Endothelial cell of umbilical vein (primary cell): Measurements from ENCODE around the gene FAM222A. TPM values are rescaled to one million over a fixed set of nuclear protein-coding genes. Genes with fewer than 3 reads are reported as not detected.

ENCODE experiments used
- BruUV-seq: library from RNA; stranded (reverse); fragments of 400-500 nt; replicated peaks from 2 replicates; lab custom pipeline; 2021; lab: Mats Ljungman, UMichigan
- CTCF ChIA-PET: fragments of 300-600, 350-600 bp; sonication (Branson Sonifier 250); formaldehyde crosslinking; loops from one replicate; lab custom pipeline; 2021; ENCODE audit warnings: antibody characterized with exemption, inconsistent platforms; lab: Charles Lee
- POLR2A ChIA-PET: fragments of 300-600, 350-600 bp; sonication (Branson Sonifier 250); formaldehyde crosslinking; loops from one replicate; lab custom pipeline; 2021; ENCODE audit warnings: antibody characterized with exemption, inconsistent platforms; lab: Charles Lee
- DNase-seq: peaks from one replicate; pipeline ENCODE4 v3.0.0-alpha.2; 2011; ENCODE audit warnings: low read depth, low spot score
- FAIRE-seq: peaks from 2 replicates; lab custom pipeline; 2011; peaks lifted over from hg19 to GRCh38; lab: Jason Lieb, UNC
- H2AFZ ChIP-seq: 2 replicates; pipeline ENCODE4 v1.6.0; 2012; ENCODE audit warnings: low read depth, low read length, control low read depth, inconsistent platforms
- H3K27ac ChIP-seq: 2 replicates; pipeline ENCODE4 v1.5.1; 2011; ENCODE audit warnings: low read depth, mild to moderate bottlenecking, control low read depth, low read length, moderate library complexity; ENCODE audit not compliant: insufficient read depth
- H3K27me3 ChIP-seq, 2 experiments: 2 replicates each; pipeline versions ENCODE4 v1.6.0 to v1.6.1; 2011; ENCODE audit warnings: low read length in 2 of 2, mixed read lengths in 1 of 2; ENCODE audit not compliant: control insufficient read depth in 2 of 2, insufficient read depth in 2 of 2
- H3K36me3 ChIP-seq, 2 experiments: 2 replicates in 1 of 2; 3 replicates in 1 of 2; pipeline ENCODE4 v1.5.1; 2011; ENCODE audit warnings: low read length in 2 of 2, mild to moderate bottlenecking in 1 of 2, moderate library complexity in 1 of 2; ENCODE audit not compliant: control insufficient read depth in 2 of 2, insufficient read depth in 2 of 2; ENCODE audit errors: extremely low read depth in 1 of 2
- H3K4me1 ChIP-seq: 3 replicates; pipeline ENCODE4 v1.5.1; 2011; ENCODE audit warnings: mild to moderate bottlenecking, low read length; ENCODE audit not compliant: control insufficient read depth, insufficient read depth; ENCODE audit errors: extremely low read depth
- H3K4me2 ChIP-seq: 2 replicates; pipeline ENCODE4 v1.6.1; 2011; ENCODE audit warnings: low read length, control low read depth, mixed read lengths; ENCODE audit not compliant: insufficient read depth
- H3K4me3 ChIP-seq, 3 experiments: fragments of 200-600 bp in 1 of 3; sonication (generic), shearing (Covaris generic) in 1 of 3; replicated peaks in 1 of 3; 2 replicates each; pipeline ENCODE4 v1.5.1; 2011 to 2016; ENCODE audit warnings: control low read depth in 3 of 3, low read length in 3 of 3, mild to moderate bottlenecking in 2 of 3, inconsistent platforms in 1 of 3, low read depth in 1 of 3, moderate library complexity in 1 of 3; ENCODE audit not compliant: insufficient read depth in 1 of 3
- H3K79me2 ChIP-seq: 2 replicates; pipeline ENCODE4 v1.6.0; 2012; ENCODE audit warnings: low read length, inconsistent platforms; ENCODE audit not compliant: control insufficient read depth, insufficient read depth
- H3K9ac ChIP-seq: replicated peaks from 2 replicates; pipeline ENCODE3; 2011; ENCODE audit warnings: low read length, control low read depth; ENCODE audit not compliant: insufficient read depth; ENCODE audit errors: extremely low read depth
- H3K9me1 ChIP-seq: replicated peaks from 3 replicates; pipeline ENCODE4 v1.6.0; 2011; ENCODE audit warnings: mild to moderate bottlenecking, low read length; ENCODE audit not compliant: control insufficient read depth, insufficient read depth; ENCODE audit errors: extremely low read depth
- H3K9me3 ChIP-seq: replicated peaks from 2 replicates; pipeline ENCODE4 v1.5.1; 2012; ENCODE audit warnings: low read length, inconsistent platforms; ENCODE audit not compliant: control insufficient read depth, insufficient read depth
- H4K20me1 ChIP-seq: replicated peaks from 2 replicates; pipeline ENCODE3; 2011; ENCODE audit warnings: mild to moderate bottlenecking, low read length; ENCODE audit not compliant: control insufficient read depth, insufficient read depth; ENCODE audit errors: extremely low read depth
- CTCF ChIP-seq, 2 donors: IDR thresholded peaks; 1 replicate in 1 of 2; 2 replicates in 1 of 2; pipeline ENCODE4 v1.5.1; 2011; ENCODE audit warnings: low read length in 2 of 2, mild to moderate bottlenecking in 2 of 2, moderate library complexity in 2 of 2, control low read depth in 1 of 2, inconsistent platforms in 1 of 2, low read depth in 1 of 2; ENCODE audit not compliant: insufficient read depth in 1 of 2; ENCODE audit errors: extremely low read depth in 1 of 2
- EZH2 ChIP-seq: IDR thresholded peaks from 2 replicates; pipeline ENCODE4 v1.6.1; 2012; ENCODE audit warnings: borderline replicate concordance, low read depth, mild to moderate bottlenecking, moderate library complexity, low read length, inconsistent platforms; ENCODE audit not compliant: severe bottlenecking
- FOS ChIP-seq: IDR thresholded peaks from 2 replicates; pipeline ENCODE4 v1.6.1; 2011; ENCODE audit warnings: mild to moderate bottlenecking, low read length, moderate library complexity, borderline replicate concordance; ENCODE audit not compliant: insufficient read depth
- GATA2 ChIP-seq: IDR thresholded peaks from 2 replicates; pipeline ENCODE4 v1.7.0; 2011; ENCODE audit warnings: low read depth, mild to moderate bottlenecking, moderate library complexity, mixed read lengths, low read length; ENCODE audit not compliant: insufficient read length, insufficient read depth
- JUN ChIP-seq: IDR thresholded peaks from 2 replicates; pipeline ENCODE4 v1.6.1; 2011; ENCODE audit warnings: borderline replicate concordance, low read depth; ENCODE audit not compliant: insufficient read length, insufficient read depth
- MAX ChIP-seq: IDR thresholded peaks from 2 replicates; pipeline ENCODE4 v1.6.1; 2011; ENCODE audit not compliant: insufficient read depth, insufficient read length
- MYC ChIP-seq: IDR thresholded peaks from one replicate; pipeline ENCODE4 v1.6.1; 2011; ENCODE audit warnings: mild to moderate bottlenecking, low read depth, low read length
- POLR2A ChIP-seq: IDR thresholded peaks from 2 replicates; pipeline ENCODE4 v1.6.1; 2012; ENCODE audit warnings: low read depth, mild to moderate bottlenecking, control low read depth, low read length
- POLR2AphosphoS5 ChIP-seq: IDR thresholded peaks from 2 replicates; pipeline ENCODE4 v1.6.1; 2012; ENCODE audit warnings: low read depth, mild to moderate bottlenecking, control low read depth, low read length, moderate library complexity; ENCODE audit not compliant: insufficient read depth
- dilution Hi-C: fragments of 300-500 bp; cut with MboI; formaldehyde crosslinking; loops from one replicate; pipeline ENCODE4 v1.15.0; 2019; ENCODE audit warnings: low sequenced_read_pairs; ENCODE audit not compliant: extremely low pct_ligation_motif_present
- intact Hi-C: fragments of 100-400 bp; cut with micrococcal nuclease; formaldehyde crosslinking; loops from one replicate; pipeline ENCODE4 v1.10.0; 2022
- polyA plus RNA-seq, 4 experiments: library from polyadenylated mRNA; depleted of rRNA in 3 of 4; stranded (reverse) in 3 of 4; unstranded in 1 of 4; fragments of >200 nt; gene quantifications; 2 replicates each; pipeline versions ENCODE4 v1.2.1 to v1.2.3, GENCODE V29; 2011 to 2012; ENCODE audit warnings: missing spikeins in 1 of 4
- total RNA-seq: library from RNA; stranded (reverse); gene quantifications from 2 replicates; pipeline ENCODE4 v1.2.3, GENCODE V29; 2021

Gene FAM222A
- total and polyA plus RNA-seq, 2 donors (not counting 3 experiments of a cell fraction or from before 2014, with no cell fraction given), result 0.62 to 1.7 TPM

- H3K27ac ChIP-seq, result no peak overlapping the region
- H4K20me1 ChIP-seq, result no peaks in the 10 kb centered on the region
- H3K79me2 ChIP-seq, result no peaks in the 10 kb centered on the region
- ChIA-PET CTCF (no interaction called here), POLR2A (no interaction called here)
- TF ChIP-seq MAX (no peak), FOS (no peak), POLR2AphosphoS5 (no peak), GATA2 (no peak), JUN (no peak), MYC (no peak), CTCF (IDR thresholded peaks at IDR 0.05; ENCODE audit: extremely low read depth in 1 of 2, insufficient read depth in 1 of 2, low read depth in 1 of 2, low read length in 2 of 2) (no peak), EZH2 (no peak), POLR2A (no peak)
- FAIRE-seq (no peak), DNase-seq (no peak)
- H3K27me3 ChIP-seq, result no peaks in the 10 kb centered on the region
- intact Hi-C loops (no loop called here), dilution Hi-C loops (no loop called here)
- H3K36me3 ChIP-seq, result peaks cover 0 to 5% of the 10 kb centered on the region in 2 experiments
- H3K9me1 ChIP-seq, result no peaks in the 10 kb centered on the region
- no peaks in the 10 kb centered on the region for H3K4me1 ChIP-seq
- no peak overlapping the region for H3K4me2 ChIP-seq
- H2AFZ ChIP-seq, result no peak overlapping the region
- no peak overlapping the region for H3K4me3 ChIP-seq
- H3K9ac ChIP-seq, result no peak overlapping the region
- no TSS peak for BruUV-seq
- H3K9me3 ChIP-seq, result no peaks in the 10 kb centered on the region
Measured at GRCh38 chr12:109796057-109796456, 82.4 kb downstream of the FAM222A start.
